GM12875 (cell line): ENCODE measurements around the gene IRX2.

ENCODE experiments used
- H3K4me3 ChIP-seq: one replicate; pipeline ENCODE4 v1.5.1; 2011; ENCODE audit warnings: low read depth, low read length, control low read depth
- TF ChIP-seq, protein P1 (sequence below): IDR thresholded peaks from 2 replicates; pipeline ENCODE4 v1.5.1; 2011; ENCODE audit warnings: low read depth, mild to moderate bottlenecking, control low read depth, inconsistent platforms, low read length, moderate library complexity, borderline replicate concordance; ENCODE audit not compliant: insufficient read depth

Gene IRX2

DNA sequence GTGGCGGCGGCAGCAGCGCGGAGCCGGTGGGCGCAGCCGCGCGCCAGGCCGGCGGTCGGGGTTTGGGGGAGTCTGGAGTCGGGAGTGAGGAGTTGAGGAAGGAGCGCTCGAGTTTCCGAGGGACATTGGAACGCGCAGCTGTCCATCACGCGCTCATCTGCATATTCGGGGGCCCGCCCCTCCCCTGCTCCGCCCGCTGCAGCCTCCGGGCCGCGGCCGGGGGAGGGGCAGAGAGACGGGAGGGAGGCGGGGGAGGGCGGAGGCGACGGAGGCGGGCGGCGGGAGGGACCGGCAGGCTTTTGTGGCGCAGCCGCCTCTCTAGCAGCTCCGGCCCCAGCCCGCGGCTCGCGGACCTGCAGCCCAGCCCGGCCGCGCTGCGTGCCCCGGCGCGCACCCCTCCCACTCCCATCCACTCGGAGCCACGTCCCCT lies at the start of gene IRX2:
Gene IRX2 (minus strand): TSS at position 86 of the 430 bp plus-strand sequence. CDS start 264 bp downstream, outside the sequence.
- TF ChIP-seq, protein P1, sequence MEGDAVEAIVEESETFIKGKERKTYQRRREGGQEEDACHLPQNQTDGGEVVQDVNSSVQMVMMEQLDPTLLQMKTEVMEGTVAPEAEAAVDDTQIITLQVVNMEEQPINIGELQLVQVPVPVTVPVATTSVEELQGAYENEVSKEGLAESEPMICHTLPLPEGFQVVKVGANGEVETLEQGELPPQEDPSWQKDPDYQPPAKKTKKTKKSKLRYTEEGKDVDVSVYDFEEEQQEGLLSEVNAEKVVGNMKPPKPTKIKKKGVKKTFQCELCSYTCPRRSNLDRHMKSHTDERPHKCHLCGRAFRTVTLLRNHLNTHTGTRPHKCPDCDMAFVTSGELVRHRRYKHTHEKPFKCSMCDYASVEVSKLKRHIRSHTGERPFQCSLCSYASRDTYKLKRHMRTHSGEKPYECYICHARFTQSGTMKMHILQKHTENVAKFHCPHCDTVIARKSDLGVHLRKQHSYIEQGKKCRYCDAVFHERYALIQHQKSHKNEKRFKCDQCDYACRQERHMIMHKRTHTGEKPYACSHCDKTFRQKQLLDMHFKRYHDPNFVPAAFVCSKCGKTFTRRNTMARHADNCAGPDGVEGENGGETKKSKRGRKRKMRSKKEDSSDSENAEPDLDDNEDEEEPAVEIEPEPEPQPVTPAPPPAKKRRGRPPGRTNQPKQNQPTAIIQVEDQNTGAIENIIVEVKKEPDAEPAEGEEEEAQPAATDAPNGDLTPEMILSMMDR: no peak

DNA sequence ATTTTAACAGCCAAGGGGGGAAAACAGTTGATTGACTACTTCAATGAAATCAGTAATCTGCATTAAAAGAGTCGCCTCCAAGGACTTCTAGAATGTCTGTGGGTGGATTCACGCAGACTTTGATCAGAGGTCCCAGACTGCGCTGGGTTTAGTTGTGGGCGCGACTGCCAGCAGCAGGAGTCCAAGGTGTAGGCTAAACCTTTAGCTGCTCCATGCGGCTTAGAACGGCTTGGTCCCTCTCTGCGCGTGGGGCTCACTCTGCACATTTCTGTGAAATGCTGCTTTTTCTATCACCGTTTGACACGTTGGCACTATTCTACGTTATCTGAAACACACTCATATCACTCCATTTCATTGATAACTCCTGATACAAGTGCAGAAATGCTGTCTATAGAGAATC lies 48.6 kb upstream of the IRX2 start:
- TF ChIP-seq, protein P1: no peak
- H3K4me3 ChIP-seq: no peak overlapping the region

More for the DNA sequence above, at the start of gene IRX2:
- no peak within 1 kb of the TSS for H3K4me3 ChIP-seq

DNA sequence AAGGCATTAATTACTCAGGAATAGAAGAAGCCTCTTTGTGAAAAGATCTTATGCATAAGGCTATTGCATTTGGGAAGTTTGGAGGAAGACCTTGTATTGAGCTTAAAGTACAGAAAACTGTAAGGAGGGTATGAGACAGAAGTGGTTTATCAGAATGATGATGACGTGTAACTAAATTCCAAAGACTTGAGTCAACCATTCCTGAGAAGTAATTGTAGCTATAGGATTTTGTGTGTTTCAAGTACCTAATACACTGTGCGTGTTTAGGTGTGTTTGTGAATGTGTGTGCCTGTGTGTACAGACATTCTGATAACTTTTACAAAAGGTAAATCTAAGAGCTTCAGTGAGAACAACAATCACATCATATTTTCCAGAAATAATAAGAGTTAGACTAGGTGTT lies 46.5 kb upstream of the IRX2 start:
- no peak overlapping the region for H3K4me3 ChIP-seq
- TF ChIP-seq, protein P1: no peak

DNA sequence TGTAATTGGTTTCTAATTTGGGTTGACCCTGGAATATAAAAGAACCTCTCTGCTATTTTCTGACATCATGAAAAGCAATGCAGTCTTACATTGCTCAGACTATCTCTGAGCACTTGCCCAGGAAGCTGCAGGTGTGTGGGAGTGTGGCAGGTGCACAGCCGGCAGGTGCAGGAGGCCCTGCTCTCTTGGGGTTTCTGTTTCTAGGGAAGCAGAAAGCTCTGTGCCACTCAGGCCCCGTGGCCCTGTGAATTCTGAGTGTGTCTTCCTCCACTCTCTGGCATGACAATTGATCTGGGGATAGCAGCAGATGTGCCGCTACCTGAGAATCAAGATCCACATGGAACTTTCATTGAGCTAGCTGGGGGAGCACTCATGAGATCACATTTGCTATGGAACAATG lies 45.7 kb upstream of the IRX2 start:
- TF ChIP-seq, protein P1: no peak
- H3K4me3 ChIP-seq: no peak overlapping the region

DNA sequence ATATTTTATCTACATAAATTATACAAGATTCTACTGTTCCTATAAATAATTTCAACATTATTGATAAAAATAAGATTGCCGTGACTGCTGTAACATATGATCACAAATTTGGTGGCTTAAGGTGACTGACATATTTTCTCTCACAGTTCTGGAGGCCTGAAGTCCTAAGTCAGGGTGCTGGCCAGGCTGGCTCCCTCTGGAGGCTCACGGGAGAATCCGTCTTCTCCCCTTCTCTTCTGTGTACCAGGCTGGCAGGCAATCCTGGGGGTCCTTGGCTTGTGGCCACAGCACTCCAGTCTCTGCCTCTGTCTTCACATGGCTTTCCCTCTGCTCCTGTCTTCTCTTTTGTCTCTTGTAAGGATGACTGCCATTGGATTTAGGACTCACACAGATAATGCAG lies 31.7 kb upstream of the IRX2 start:
- TF ChIP-seq, protein P1: no peak
- H3K4me3 ChIP-seq: no peak overlapping the region

DNA sequence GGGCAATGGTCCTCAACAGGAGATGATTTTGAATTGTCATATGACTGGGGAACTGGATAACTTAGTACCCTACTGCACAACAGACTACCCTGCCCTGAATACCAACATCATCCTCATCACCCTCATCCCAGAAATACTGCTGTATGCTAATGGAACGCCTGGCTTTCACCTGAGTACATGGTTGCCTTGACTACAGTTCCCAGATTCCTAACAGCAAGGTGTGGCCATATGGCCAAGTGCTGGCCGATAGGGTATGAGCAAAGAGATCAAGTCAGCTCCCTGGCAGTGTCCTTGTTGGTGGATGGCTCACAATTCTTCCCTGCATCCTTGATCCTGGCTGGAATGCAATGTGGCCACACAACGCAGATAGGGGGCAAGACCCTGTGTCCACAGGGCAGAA lies 31.2 kb upstream of the IRX2 start:
- H3K4me3 ChIP-seq: no peak overlapping the region
- TF ChIP-seq, protein P1: no peak

DNA sequence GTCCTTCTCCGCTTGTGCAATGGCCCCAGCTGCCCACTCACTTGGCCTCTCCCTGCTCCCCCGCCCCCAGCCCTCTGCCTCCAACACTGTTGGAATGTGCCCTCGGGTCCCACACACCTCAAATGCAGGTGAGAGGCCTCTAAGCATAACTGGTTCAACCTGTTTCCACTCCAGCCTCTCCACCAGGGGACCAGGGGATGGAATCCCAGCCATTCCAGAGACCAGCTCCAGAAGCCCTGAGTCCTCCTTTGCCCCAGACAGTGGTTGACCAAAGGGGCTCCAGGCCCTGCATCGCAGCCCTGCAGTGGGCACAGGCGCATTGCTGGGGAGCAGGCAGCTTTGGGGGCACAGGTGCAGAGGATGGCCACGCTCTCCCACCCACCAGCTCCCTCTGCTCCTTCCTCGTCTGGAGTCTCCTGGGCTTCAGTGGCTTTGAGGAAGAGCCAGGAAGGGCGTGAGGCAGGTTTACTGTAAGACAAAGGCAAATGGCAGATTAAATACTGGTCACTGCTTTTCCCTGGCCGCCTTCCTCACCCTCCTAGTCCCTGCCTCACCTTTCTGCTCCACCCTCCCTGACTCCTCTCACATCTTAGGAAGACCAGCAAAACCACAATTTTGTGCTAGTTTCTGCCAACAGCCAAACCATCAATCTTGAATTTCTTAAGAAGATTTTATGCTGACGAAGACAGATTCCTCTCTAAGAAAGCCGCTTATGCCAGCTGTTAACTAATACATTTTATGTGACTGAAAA lies 29.1 kb upstream of the IRX2 start:
- TF ChIP-seq, protein P1: no peak
- no peak overlapping the region for H3K4me3 ChIP-seq
